D721Med (cell line): ENCODE measurements around the gene MIGA1.
"Not testable (repeated sequence)": the region's sequence is repeated elsewhere in the genome, so short reads cannot be mapped to it uniquely, and the experiment has no call there.

Source experiments
- DNase-seq: peaks from one replicate; pipeline ENCODE4 v3.0.0; 2011; ENCODE audit warnings: low spot score; ENCODE audit not compliant: insufficient read length
- FAIRE-seq: peaks from 2 replicates; lab custom pipeline; 2011; peaks lifted over from hg19 to GRCh38; lab: Jason Lieb, UNC
- TF ChIP-seq, protein P1 (sequence below): IDR thresholded peaks from 2 replicates; pipeline ENCODE4 v1.5.1; 2012; ENCODE audit warnings: mild to moderate bottlenecking, control low read depth; ENCODE audit not compliant: insufficient read depth; ENCODE audit errors: missing control alignments

The MIGA1 gene

DNA sequence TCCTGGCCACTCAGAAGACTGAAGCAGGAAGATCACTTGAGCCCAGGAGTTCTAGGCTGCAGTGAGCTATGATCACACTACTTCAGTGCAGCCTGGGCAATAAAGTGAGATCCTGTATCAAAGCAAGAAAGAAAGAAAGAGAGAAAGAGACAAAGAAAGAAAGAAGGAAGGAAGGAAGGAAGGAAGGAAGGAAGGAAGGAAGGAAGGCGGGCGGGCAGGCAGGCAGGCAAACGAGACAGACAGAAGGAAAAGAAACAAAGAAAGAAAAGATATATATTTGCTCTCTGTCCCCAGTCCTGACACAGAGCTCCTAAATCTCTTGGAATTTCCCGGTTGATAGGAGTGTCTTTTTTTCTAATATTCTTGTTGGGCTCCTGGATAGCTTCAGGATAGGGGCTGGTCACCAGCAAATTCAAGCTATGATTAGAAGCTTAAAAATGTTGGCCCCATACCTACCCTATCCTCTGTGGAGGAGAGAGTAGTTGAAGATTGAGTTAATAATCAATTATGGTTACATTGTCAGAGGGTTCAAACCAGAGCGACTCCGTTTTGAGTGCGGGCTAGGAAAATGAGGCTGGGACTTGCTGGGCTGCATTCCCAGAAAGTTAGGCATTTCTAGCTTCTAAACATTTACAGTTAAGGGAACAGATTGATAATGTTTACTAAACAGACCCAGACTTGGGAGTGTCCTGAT lies 3.3 kb upstream of the MIGA1 start:
- TF ChIP-seq, protein P1, sequence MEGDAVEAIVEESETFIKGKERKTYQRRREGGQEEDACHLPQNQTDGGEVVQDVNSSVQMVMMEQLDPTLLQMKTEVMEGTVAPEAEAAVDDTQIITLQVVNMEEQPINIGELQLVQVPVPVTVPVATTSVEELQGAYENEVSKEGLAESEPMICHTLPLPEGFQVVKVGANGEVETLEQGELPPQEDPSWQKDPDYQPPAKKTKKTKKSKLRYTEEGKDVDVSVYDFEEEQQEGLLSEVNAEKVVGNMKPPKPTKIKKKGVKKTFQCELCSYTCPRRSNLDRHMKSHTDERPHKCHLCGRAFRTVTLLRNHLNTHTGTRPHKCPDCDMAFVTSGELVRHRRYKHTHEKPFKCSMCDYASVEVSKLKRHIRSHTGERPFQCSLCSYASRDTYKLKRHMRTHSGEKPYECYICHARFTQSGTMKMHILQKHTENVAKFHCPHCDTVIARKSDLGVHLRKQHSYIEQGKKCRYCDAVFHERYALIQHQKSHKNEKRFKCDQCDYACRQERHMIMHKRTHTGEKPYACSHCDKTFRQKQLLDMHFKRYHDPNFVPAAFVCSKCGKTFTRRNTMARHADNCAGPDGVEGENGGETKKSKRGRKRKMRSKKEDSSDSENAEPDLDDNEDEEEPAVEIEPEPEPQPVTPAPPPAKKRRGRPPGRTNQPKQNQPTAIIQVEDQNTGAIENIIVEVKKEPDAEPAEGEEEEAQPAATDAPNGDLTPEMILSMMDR = no peak
- DNase-seq = no peak
- no peak for FAIRE-seq

DNA sequence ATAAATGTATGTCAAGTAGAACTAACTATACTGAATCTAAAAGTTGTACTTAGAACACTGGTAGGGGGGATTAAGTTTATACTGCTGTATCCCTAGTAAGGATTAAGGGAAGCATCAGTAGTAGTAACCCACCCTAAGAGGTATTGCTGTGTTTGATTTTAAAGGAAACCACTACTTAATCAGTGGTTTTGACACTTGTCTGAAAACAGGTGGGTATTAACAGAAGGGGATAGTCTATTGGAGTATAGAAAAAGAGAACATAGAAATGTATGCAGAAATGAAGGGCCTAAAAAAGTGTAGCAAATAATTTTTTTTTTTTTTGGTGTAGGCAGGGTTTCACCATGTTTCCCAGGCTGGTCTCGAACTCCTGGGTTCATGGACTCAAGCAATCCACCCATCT lies 2.2 kb downstream of the MIGA1 start:
- FAIRE-seq = no peak
- TF ChIP-seq, protein P1 = no peak

DNA sequence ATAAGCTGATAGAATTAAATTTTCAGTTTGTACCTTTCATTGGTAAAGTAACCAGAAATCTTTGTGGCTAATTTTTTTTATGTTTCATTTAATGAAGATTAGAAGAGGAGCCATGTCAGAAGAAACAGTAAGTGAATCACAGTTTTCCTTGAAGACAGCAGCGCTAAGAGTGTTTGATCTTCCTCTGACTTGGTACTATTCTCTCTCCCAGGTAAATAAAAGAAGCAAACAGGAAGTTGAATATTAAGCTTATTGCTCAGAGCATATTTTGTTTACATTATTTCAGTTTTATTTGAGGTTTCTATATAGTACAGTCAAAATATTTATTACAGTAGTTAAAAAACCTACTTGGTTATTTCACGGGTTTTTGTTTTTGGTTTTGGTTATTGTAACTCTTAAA lies 3.7 kb downstream of the MIGA1 start:
- FAIRE-seq (no peak), DNase-seq (no peak)
- TF ChIP-seq, protein P1 = no peak

More for the DNA sequence above, 2.2 kb downstream of the MIGA1 start:
- no peak for DNase-seq

DNA sequence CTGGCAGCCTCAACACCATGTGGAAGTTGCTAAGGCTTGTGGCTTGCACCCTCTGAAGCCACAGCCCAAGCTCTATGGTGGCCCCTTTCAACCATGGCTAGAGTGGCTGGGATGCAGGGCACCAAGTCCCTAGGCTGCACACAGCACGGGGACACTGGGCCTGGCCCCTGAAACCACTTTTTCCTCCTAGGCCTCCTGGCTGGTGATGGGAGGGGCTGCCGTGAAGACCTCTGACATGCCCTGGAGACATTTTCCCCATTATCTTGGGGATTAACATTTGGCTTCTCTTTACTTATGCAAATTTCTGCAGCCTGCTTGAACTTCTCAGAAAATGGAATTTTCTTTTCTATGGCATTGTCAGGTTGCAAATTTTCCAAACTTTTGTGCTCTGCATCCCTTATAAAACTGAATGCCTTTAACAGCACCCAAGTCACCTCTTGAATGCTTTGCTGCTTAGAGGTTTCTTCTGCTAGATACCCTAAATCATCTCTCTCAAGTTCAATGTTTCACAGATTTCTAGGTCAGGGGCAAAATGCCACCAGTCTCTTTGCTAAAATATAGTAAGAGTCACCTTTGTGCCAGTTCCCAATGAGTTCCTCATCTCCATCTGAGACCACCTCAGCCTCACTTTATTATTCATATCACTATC lies 6.8 kb downstream of the MIGA1 start:
- not testable (repeated sequence) for FAIRE-seq, DNase-seq

DNA sequence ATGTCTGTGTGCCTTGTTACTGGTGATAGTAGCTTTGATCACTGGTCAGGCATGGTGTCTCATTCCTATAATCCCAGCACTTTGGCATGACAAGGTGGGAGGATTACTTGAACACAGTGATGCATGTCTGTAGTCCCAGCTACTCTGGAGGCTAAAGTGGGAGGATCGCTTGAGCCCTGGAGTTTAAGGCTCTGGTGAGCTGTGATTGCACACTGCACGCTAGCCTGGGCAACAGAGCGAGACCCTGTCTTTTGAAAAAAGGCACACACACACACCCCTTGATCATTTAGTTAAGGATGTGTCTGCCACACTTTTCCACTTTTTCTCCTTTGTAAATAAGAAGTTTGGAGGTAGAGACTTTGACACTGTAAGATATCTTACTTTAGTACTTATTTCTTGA lies 15.1 kb downstream of the MIGA1 start:
- no peak for FAIRE-seq
- TF ChIP-seq, protein P1 = no peak
- DNase-seq = no peak

DNA sequence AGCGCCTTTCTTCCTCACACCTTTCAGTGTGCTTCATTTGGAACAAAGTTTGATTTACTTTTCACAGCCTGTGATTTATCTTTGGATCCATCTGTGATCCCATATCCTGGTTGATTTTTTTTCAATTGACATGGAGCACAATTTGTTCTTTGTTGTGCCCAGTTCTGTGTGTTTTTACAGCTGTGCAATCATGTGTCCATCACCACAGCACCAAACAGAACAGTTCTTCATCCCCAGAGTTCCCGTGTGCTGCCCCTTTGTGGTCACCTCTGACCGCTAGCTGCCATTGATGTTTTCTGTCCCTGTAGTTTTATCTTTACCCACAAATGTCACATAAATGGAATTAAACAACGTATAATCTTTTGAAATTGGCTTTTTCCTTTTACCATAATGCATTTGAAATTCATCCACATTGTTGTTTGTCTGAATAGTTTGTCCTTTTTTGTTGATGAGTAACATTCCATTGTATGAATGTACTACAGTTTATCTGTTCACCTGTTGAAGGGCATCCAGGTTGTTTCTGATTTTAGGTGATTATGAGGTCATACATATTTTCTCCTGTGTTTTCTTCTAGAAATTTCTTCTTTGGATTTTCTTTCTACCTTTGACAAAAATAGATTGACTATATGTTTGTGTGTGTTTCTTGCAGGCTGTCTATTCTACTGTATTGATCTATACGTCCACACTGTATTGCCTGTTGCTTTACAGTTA lies 17.4 kb downstream of the MIGA1 start:
- TF ChIP-seq, protein P1 = no peak
- DNase-seq (no peak), FAIRE-seq (no peak)

DNA sequence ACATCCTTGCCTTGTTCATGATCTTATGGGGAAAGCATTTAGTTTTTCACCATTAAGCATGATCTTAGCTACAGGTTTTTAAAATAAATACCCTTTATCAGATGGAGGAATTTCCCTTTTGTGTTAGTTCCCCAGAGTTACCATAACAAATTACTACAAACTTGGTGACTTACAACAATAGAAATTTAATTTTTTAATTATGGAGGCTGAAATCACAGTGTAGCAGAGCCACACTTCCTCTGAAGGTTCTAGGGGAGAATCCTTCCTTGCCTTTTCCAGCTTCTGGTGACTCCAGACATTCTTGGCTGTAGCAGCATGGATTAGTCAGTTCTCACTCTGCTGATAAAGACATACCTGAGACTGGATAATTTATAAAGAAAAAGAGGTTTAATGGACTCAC lies 18.5 kb downstream of the MIGA1 start:
- DNase-seq (no peak), FAIRE-seq (no peak)
- TF ChIP-seq, protein P1 = no peak
